Duodenal mucosa (tissue), 2 donors: ENCODE data around the gene HTR3E.
"Not testable (repeated sequence)": the region's sequence is repeated elsewhere in the genome, so short reads cannot be mapped to it uniquely, and the experiment has no call there.

Experiments used
- H3K27ac ChIP-seq: one replicate; pipeline ENCODE4 v1.7.0; 2013; ENCODE audit warnings: low read depth, low read length
- H3K27me3 ChIP-seq, 2 donors: one replicate each; pipeline ENCODE4 v1.7.0; 2013; ENCODE audit warnings: low read length in 2 of 2, control low read depth in 1 of 2; ENCODE audit not compliant: insufficient read depth in 2 of 2, control insufficient read depth in 1 of 2
- H3K36me3 ChIP-seq, 2 donors: one replicate each; pipeline ENCODE4 v1.7.0; 2013; ENCODE audit warnings: low read length in 2 of 2, control low read depth in 1 of 2; ENCODE audit not compliant: insufficient read depth in 2 of 2, control insufficient read depth in 1 of 2
- H3K4me1 ChIP-seq, 2 donors: one replicate each; pipeline ENCODE4 v1.7.0; 2013; ENCODE audit warnings: low read length in 2 of 2, control low read depth in 1 of 2; ENCODE audit not compliant: insufficient read depth in 2 of 2, control insufficient read depth in 1 of 2
- H3K4me3 ChIP-seq, 2 donors: one replicate each; pipeline ENCODE4 v1.7.0; 2013; ENCODE audit warnings: low read length in 2 of 2, low read depth in 1 of 2
- H3K9ac ChIP-seq, 2 donors: one replicate each; pipeline ENCODE4 v1.7.0; 2013; ENCODE audit warnings: low read length in 2 of 2, low read depth in 1 of 2
- H3K9me3 ChIP-seq, 2 donors: one replicate each; pipeline ENCODE4 v1.7.0; 2013; ENCODE audit warnings: low read length in 2 of 2, control low read depth in 1 of 2; ENCODE audit not compliant: control insufficient read depth in 1 of 2

HTR3E gene

GRCh38 chr3:184099806-184100686 lies 3.2 kb downstream of the HTR3E start:
- peaks cover 0 to 3% of the 10 kb centered on the region in 2 donors for H3K27me3 ChIP-seq
- no peaks in the 10 kb centered on the region for H3K36me3 ChIP-seq
- H3K27ac ChIP-seq = no peak overlapping the region
- H3K9ac ChIP-seq = no peak overlapping the region
- H3K4me1 ChIP-seq = no peaks in the 10 kb centered on the region
- no peaks in the 10 kb centered on the region for H3K9me3 ChIP-seq
- H3K4me3 ChIP-seq = no peak overlapping the region

GRCh38 chr3:184110316-184110725 lies 13.5 kb downstream of the HTR3E start:
- H3K27me3 ChIP-seq = no peaks in the 10 kb centered on the region
- no peak overlapping the region for H3K9ac ChIP-seq
- no peaks in the 10 kb centered on the region for H3K4me1 ChIP-seq
- no peak overlapping the region for H3K4me3 ChIP-seq
- H3K9me3 ChIP-seq = no peaks in the 10 kb centered on the region
- H3K36me3 ChIP-seq = no peaks in the 10 kb centered on the region
- H3K27ac ChIP-seq = no peak overlapping the region

GRCh38 chr3:184116017-184116416 lies 19.2 kb downstream of the HTR3E start:
- Histone ChIP-seq H3K27me3 (no peaks in the 10 kb centered on the region), H3K36me3 (no peaks in the 10 kb centered on the region), H3K9me3 (no peaks in the 10 kb centered on the region), H3K27ac (no peak overlapping the region), H3K9ac (no peak overlapping the region), H3K4me1 (no peaks in the 10 kb centered on the region), H3K4me3 (no peak overlapping the region)

GRCh38 chr3:184117636-184118035 lies 20.8 kb downstream of the HTR3E start:
- H3K36me3 ChIP-seq = no peaks in the 10 kb centered on the region
- H3K27ac ChIP-seq = no peak overlapping the region
- H3K27me3 ChIP-seq = no peaks in the 10 kb centered on the region
- no peaks in the 10 kb centered on the region for H3K9me3 ChIP-seq
- H3K4me3 ChIP-seq = no peak overlapping the region
- H3K4me1 ChIP-seq = no peaks in the 10 kb centered on the region
- no peak overlapping the region for H3K9ac ChIP-seq

- not testable (repeated sequence) for H3K36me3 ChIP-seq, H3K27ac ChIP-seq, H3K9ac ChIP-seq, H3K4me1 ChIP-seq, H3K9me3 ChIP-seq, H3K27me3 ChIP-seq, H3K4me3 ChIP-seq
Measured at GRCh38 chr3:184121031-184121430, 24.2 kb downstream of the HTR3E start.

GRCh38 chr3:184126006-184126405 lies 29.1 kb downstream of the HTR3E start:
- Histone ChIP-seq H3K9ac (no peak overlapping the region), H3K9me3 (no peaks in the 10 kb centered on the region), H3K27me3 (no peaks in the 10 kb centered on the region), H3K4me1 (no peaks in the 10 kb centered on the region), H3K27ac (no peak overlapping the region), H3K36me3 (no peaks in the 10 kb centered on the region), H3K4me3 (no peak overlapping the region)

- H3K9me3 ChIP-seq = no peaks in the 10 kb centered on the region
- no peak overlapping the region for H3K9ac ChIP-seq
- no peak overlapping the region for H3K4me3 ChIP-seq
- H3K36me3 ChIP-seq = no peaks in the 10 kb centered on the region
- H3K27ac ChIP-seq = no peak overlapping the region
- no peaks in the 10 kb centered on the region for H3K27me3 ChIP-seq
- H3K4me1 ChIP-seq = peaks cover 6 to 7% of the 10 kb centered on the region in 2 donors
Measured at GRCh38 chr3:184129012-184129411, 32.1 kb downstream of the HTR3E start.

GRCh38 chr3:184132945-184133344 lies 36.1 kb downstream of the HTR3E start:
- no peak overlapping the region for H3K4me3 ChIP-seq
- no peak overlapping the region for H3K27ac ChIP-seq
- H3K9me3 ChIP-seq = no peaks in the 10 kb centered on the region
- peaks cover 24 to 28% of the 10 kb centered on the region in 2 donors for H3K4me1 ChIP-seq
- H3K27me3 ChIP-seq = no peaks in the 10 kb centered on the region
- no peak overlapping the region for H3K9ac ChIP-seq
- peaks cover 4 to 9% of the 10 kb centered on the region in 2 donors for H3K36me3 ChIP-seq

GRCh38 chr3:184133840-184134745 lies 37.2 kb downstream of the HTR3E start:
- H3K4me1 ChIP-seq = peaks cover 24 to 28% of the 10 kb centered on the region in 2 donors
- peak overlapping the region; percentile 77 for H3K27ac ChIP-seq
- H3K4me3 ChIP-seq = peak overlapping the region; percentile 98 to 100
- H3K9ac ChIP-seq = peak overlapping the region; percentile 98 to 99
- no peaks in the 10 kb centered on the region for H3K27me3 ChIP-seq
- no peaks in the 10 kb centered on the region for H3K9me3 ChIP-seq
- peaks cover 4 to 12% of the 10 kb centered on the region in 2 donors for H3K36me3 ChIP-seq

GRCh38 chr3:184134746-184135148 lies 37.9 kb downstream of the HTR3E start:
- H3K9ac ChIP-seq = peak overlapping the region; percentile 98 to 99
- H3K27me3 ChIP-seq = no peaks in the 10 kb centered on the region
- peaks cover 24 to 28% of the 10 kb centered on the region in 2 donors for H3K4me1 ChIP-seq
- peak overlapping the region; percentile 98 to 100 for H3K4me3 ChIP-seq
- H3K36me3 ChIP-seq = peaks cover 4 to 12% of the 10 kb centered on the region in 2 donors
- peak overlapping the region; percentile 77 for H3K27ac ChIP-seq
- no peaks in the 10 kb centered on the region for H3K9me3 ChIP-seq
